Measurements from ENCODE around the gene ZSCAN30. TPM values are rescaled to one million over a fixed set of nuclear protein-coding genes. Genes with fewer than 3 reads are reported as not detected.

ZSCAN30 gene
- total and polyA plus RNA-seq, 2 of the 13 experiments (the other 11 are each of a cell fraction or from before 2014, with no cell fraction given): 7.4 to 7.7 TPM

DNA sequence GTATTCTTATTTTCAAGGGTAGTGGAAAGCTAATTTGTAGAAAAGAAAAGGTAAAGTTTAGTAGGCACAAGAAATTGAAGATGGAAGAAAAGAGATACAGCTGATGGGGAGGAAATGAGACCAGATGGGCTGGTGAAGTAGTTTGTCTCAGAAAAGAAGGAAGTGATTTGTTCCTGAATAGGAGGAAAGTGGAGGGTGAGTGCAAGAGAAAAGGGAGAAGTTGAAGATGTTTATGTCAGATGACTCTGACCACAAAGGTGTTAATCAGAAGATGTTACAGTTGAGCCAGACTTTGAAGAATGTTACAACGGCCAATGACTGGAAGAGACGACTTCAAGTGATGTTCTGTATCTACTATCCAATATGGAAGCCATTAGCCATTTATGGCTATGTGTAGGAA is 21.2 kb downstream of the ZSCAN30 start:
- intact Hi-C loops (cut with micrococcal nuclease; ENCODE audit: unreplicated experiment): no loop called here
- no peaks in the 10 kb centered on the region for H3K9me3 ChIP-seq (ENCODE audit: low read length)
- in situ Hi-C loops (cut with HindIII; ENCODE audit: extremely low pct_ligation_motif_present, low pct_unique_long_range_greater_than_20kb): no loop called here
- H3K4me3 ChIP-seq (replicated peaks in 1 of 3; ENCODE audit: insufficient read depth in 1 of 3, low read depth in 2 of 3, low read length in 3 of 3): no peak overlapping the region
- no TSS peak for BruUV-seq (replicated peaks)
- H3K27ac ChIP-seq (ENCODE audit: extremely low read length, insufficient read depth, low read length): no peak overlapping the region
- H3K27me3 ChIP-seq (ENCODE audit: control insufficient read depth in 1 of 2, insufficient read depth in 2 of 2, low read length in 2 of 2): no peaks in the 10 kb centered on the region
- FAIRE-seq (no peak), DNase-seq (ENCODE audit: low spot score) (no peak), ATAC-seq (no peak)
- POLR2A ChIA-PET: no interaction called here
- no peak overlapping the region for H3K9ac ChIP-seq (ENCODE audit: insufficient read depth, low read depth, low read length)
- H3K4me1 ChIP-seq (ENCODE audit: insufficient read depth, low read length): no peaks in the 10 kb centered on the region
- CTCF ChIA-PET (ENCODE audit: low intra/inter-chr PET ratio, low total read pairs): no interaction called here
- 91% methylated on average over 2 of the region's 2 CpGs for WGBS (ENCODE audit: low lambda C conversion rate)
- TF ChIP-seq ZNF552 (CRISPR knock-in tag; IDR thresholded peaks at IDR 0.05; ENCODE audit: borderline replicate concordance) (no peak), TARDBP (CRISPR knock-in tag; IDR thresholded peaks at IDR 0.05) (no peak), TCF7 (IDR thresholded peaks at IDR 0.05; ENCODE audit: low read depth) (no peak), CAMTA2 (CRISPR knock-in tag; IDR thresholded peaks at IDR 0.05; ENCODE audit: borderline replicate concordance) (no peak), ZKSCAN5 (CRISPR knock-in tag; IDR thresholded peaks at IDR 0.05) (no peak), POGZ (CRISPR knock-in tag; IDR thresholded peaks at IDR 0.05) (no peak), MTF1 (CRISPR knock-in tag; IDR thresholded peaks at IDR 0.05) (no peak), ETV5 (CRISPR knock-in tag; IDR thresholded peaks at IDR 0.05; ENCODE audit: borderline replicate concordance) (no peak), PAWR (CRISPR knock-in tag; IDR thresholded peaks at IDR 0.05; ENCODE audit: borderline replicate concordance) (no peak), ZMAT3 (CRISPR knock-in tag; conservative IDR thresholded peaks at IDR 0.05) (no peak), NFATC3 (CRISPR knock-in tag; IDR thresholded peaks at IDR 0.05) (no peak), KLF15 (CRISPR knock-in tag; IDR thresholded peaks at IDR 0.05; ENCODE audit: borderline replicate concordance) (no peak)
- TF ChIP-seq, protein P1, sequence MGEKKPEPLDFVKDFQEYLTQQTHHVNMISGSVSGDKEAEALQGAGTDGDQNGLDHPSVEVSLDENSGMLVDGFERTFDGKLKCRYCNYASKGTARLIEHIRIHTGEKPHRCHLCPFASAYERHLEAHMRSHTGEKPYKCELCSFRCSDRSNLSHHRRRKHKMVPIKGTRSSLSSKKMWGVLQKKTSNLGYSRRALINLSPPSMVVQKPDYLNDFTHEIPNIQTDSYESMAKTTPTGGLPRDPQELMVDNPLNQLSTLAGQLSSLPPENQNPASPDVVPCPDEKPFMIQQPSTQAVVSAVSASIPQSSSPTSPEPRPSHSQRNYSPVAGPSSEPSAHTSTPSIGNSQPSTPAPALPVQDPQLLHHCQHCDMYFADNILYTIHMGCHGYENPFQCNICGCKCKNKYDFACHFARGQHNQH (CRISPR knock-in tag; IDR thresholded peaks at IDR 0.05): no peak
- TF ChIP-seq, protein P2, sequence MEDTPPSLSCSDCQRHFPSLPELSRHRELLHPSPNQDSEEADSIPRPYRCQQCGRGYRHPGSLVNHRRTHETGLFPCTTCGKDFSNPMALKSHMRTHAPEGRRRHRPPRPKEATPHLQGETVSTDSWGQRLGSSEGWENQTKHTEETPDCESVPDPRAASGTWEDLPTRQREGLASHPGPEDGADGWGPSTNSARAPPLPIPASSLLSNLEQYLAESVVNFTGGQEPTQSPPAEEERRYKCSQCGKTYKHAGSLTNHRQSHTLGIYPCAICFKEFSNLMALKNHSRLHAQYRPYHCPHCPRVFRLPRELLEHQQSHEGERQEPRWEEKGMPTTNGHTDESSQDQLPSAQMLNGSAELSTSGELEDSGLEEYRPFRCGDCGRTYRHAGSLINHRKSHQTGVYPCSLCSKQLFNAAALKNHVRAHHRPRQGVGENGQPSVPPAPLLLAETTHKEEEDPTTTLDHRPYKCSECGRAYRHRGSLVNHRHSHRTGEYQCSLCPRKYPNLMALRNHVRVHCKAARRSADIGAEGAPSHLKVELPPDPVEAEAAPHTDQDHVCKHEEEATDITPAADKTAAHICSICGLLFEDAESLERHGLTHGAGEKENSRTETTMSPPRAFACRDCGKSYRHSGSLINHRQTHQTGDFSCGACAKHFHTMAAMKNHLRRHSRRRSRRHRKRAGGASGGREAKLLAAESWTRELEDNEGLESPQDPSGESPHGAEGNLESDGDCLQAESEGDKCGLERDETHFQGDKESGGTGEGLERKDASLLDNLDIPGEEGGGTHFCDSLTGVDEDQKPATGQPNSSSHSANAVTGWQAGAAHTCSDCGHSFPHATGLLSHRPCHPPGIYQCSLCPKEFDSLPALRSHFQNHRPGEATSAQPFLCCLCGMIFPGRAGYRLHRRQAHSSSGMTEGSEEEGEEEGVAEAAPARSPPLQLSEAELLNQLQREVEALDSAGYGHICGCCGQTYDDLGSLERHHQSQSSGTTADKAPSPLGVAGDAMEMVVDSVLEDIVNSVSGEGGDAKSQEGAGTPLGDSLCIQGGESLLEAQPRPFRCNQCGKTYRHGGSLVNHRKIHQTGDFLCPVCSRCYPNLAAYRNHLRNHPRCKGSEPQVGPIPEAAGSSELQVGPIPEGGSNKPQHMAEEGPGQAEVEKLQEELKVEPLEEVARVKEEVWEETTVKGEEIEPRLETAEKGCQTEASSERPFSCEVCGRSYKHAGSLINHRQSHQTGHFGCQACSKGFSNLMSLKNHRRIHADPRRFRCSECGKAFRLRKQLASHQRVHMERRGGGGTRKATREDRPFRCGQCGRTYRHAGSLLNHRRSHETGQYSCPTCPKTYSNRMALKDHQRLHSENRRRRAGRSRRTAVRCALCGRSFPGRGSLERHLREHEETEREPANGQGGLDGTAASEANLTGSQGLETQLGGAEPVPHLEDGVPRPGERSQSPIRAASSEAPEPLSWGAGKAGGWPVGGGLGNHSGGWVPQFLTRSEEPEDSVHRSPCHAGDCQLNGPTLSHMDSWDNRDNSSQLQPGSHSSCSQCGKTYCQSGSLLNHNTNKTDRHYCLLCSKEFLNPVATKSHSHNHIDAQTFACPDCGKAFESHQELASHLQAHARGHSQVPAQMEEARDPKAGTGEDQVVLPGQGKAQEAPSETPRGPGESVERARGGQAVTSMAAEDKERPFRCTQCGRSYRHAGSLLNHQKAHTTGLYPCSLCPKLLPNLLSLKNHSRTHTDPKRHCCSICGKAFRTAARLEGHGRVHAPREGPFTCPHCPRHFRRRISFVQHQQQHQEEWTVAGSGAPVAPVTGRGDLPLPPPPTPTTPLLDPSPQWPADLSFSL (CRISPR knock-in tag; IDR thresholded peaks at IDR 0.05): no peak
- TF ChIP-seq, protein P3, sequence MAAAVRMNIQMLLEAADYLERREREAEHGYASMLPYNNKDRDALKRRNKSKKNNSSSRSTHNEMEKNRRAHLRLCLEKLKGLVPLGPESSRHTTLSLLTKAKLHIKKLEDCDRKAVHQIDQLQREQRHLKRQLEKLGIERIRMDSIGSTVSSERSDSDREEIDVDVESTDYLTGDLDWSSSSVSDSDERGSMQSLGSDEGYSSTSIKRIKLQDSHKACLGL (CRISPR knock-in tag; IDR thresholded peaks at IDR 0.05): no peak
- no peaks in the 10 kb centered on the region for H4K20me1 ChIP-seq (ENCODE audit: insufficient read depth, low read length)
- no peaks in the 10 kb centered on the region for H3K36me3 ChIP-seq (replicated peaks in 1 of 2; ENCODE audit: control insufficient read depth in 1 of 2, insufficient read depth in 2 of 2, low read length in 2 of 2)
- no peaks in the 10 kb centered on the region for H3K79me2 ChIP-seq (ENCODE audit: insufficient read depth, low read length)
- H3K4me2 ChIP-seq (ENCODE audit: low read depth, low read length): no peak overlapping the region
- no peak overlapping the region for H2AFZ ChIP-seq (ENCODE audit: low read length)

Data from HepG2 (cell line).